ENCODE data around the gene ZNF738. TPM values are rescaled to one million over a fixed set of nuclear protein-coding genes. Genes with fewer than 3 reads are reported as not detected.
A peak's percentile ranks its signal among the peaks of the same experiment; 100 is the strongest.

Gene ZNF738
- total and polyA plus RNA-seq, 10 of the 15 experiments (the other 5 are each of a cell fraction or from before 2014, with no cell fraction given) = 11.6 to 29.4 (median 15.0) TPM

GRCh38 chr19:21383980-21384582 lies 25.3 kb downstream of the ZNF738 start:
- ChIA-PET POLR2A (no interaction called here), RAD21 (ENCODE audit: unreplicated experiment) (no interaction called here), SMC1A (ENCODE audit: uncharacterized antibody, unreplicated experiment) (interaction anchor here (0.9 kb wide), 1 partner anchor 13 kb away, joined by 3 read pairs; the partner anchor contains the start of gene ZNF493), CTCF (no interaction called here)
- H3K36me3 ChIP-seq (ENCODE audit: control insufficient read depth in 2 of 2, insufficient read depth in 2 of 2, low read length in 1 of 2) = no peaks in the 10 kb centered on the region
- H3K4me2 ChIP-seq (ENCODE audit: control insufficient read depth, insufficient read depth) = no peak overlapping the region
- intact Hi-C loops (cut with micrococcal nuclease; ENCODE audit: unreplicated experiment) = no loop called here
- no peaks in the 10 kb centered on the region for H3K4me1 ChIP-seq (ENCODE audit: control insufficient read depth, insufficient read depth, low read length)
- FAIRE-seq = no peak
- H3K4me3 ChIP-seq = no peak overlapping the region
- TF ChIP-seq ZNF274 (IDR thresholded peaks at IDR 0.05; ENCODE audit: insufficient read depth, insufficient read length) (peak; percentile 58), RELB (IDR thresholded peaks at IDR 0.05; ENCODE audit: low read depth) (no peak)
- H3K9me3 ChIP-seq (replicated peaks; ENCODE audit: control insufficient read depth, insufficient read depth, low read length) = peaks cover 8% of the 10 kb centered on the region; the same call in 2 of the 3 replicates
- in situ Hi-C loops (cut with MboI) = no loop called here
- no peak for DNase-seq (ENCODE audit: low read depth, low spot score)
- H2AFZ ChIP-seq (ENCODE audit: control insufficient read depth, low read depth, low read length) = no peak overlapping the region
- H3K79me2 ChIP-seq (ENCODE audit: control insufficient read depth, insufficient read depth, low read length) = no peaks in the 10 kb centered on the region
- BruUV-seq (replicated peaks) = no TSS peak
- H3K27me3 ChIP-seq (replicated peaks in 1 of 2; ENCODE audit: control insufficient read depth in 2 of 2, insufficient read depth in 2 of 2, low read length in 1 of 2) = no peaks in the 10 kb centered on the region
- no peak overlapping the region for H3K27ac ChIP-seq (ENCODE audit: control insufficient read depth, insufficient read depth)
- WGBS (ENCODE audit: insufficient coverage, insufficient replicate concordance, low lambda C conversion rate, missing lambda C conversion rate) = 98% methylated on average over 4 of the region's 4 CpGs
- no peak for ATAC-seq
- no peaks in the 10 kb centered on the region for H4K20me1 ChIP-seq (ENCODE audit: control insufficient read depth, insufficient read depth)
- H3K9ac ChIP-seq (ENCODE audit: control insufficient read depth, insufficient read depth, low read length) = no peak overlapping the region

- FAIRE-seq = no peak
- no peak for TF ChIP-seq TCF12 (IDR thresholded peaks at IDR 0.05; ENCODE audit: low read depth, low read length)
- no peak for TF ChIP-seq CHD2 (IDR thresholded peaks at IDR 0.05; ENCODE audit: borderline replicate concordance, low read depth, low read length)
- no peak for TF ChIP-seq CUX1 (IDR thresholded peaks at IDR 0.05; ENCODE audit: insufficient replicate concordance, low read depth, low read length)
- no peak for TF ChIP-seq CBX5 (IDR thresholded peaks at IDR 0.05; ENCODE audit: low read depth)
- TF ChIP-seq SUZ12 (IDR thresholded peaks at IDR 0.05; ENCODE audit: unreplicated experiment) = no peak
- TF ChIP-seq NFIC (IDR thresholded peaks at IDR 0.05; ENCODE audit: low read depth, low read length) = no peak
These were observed 37.3 kb downstream of the ZNF738 start for GRCh38 chr19:21396121-21396520.

More at GRCh38 chr19:21396121-21396520, 37.3 kb downstream of the ZNF738 start:
- no peak overlapping the region for H3K9ac ChIP-seq (ENCODE audit: control insufficient read depth, insufficient read depth, low read length)
- SMC1A ChIA-PET (ENCODE audit: uncharacterized antibody, unreplicated experiment) = interaction anchor here (0.8 to 1.7 kb wide), 4 partner anchors 12 to 109 kb away, joined by 3 to 8 read pairs (median 5); partner anchors contain the start of genes ZNF429 and ZNF738
- no peak overlapping the region for H3K4me2 ChIP-seq (ENCODE audit: control insufficient read depth, insufficient read depth)
- ATAC-seq = no peak
- intact Hi-C loops (cut with micrococcal nuclease; ENCODE audit: unreplicated experiment) (no loop called here), in situ Hi-C loops (cut with MboI) (no loop called here)
- no TSS peak for BruUV-seq (replicated peaks)
- CTCF ChIA-PET = no interaction called here
- POLR2A ChIA-PET = interaction anchor here (1.1 to 2.1 kb wide), 2 partner anchors 67 to 473 kb away, joined by 3 to 10 read pairs; partner anchors contain the start of genes ZNF708 and ZNF85
- no peak overlapping the region for H3K27ac ChIP-seq (ENCODE audit: control insufficient read depth, insufficient read depth)
- DNase-seq (ENCODE audit: low read depth, low spot score) = no peak
- no peak overlapping the region for H2AFZ ChIP-seq (ENCODE audit: control insufficient read depth, low read depth, low read length)
- H4K20me1 ChIP-seq (ENCODE audit: control insufficient read depth, insufficient read depth) = no peaks in the 10 kb centered on the region
- no peak overlapping the region for H3K4me3 ChIP-seq
- peaks cover 10% of the 10 kb centered on the region; the same call in 2 of the 3 replicates for H3K9me3 ChIP-seq (replicated peaks; ENCODE audit: control insufficient read depth, insufficient read depth, low read length)
- H3K36me3 ChIP-seq (ENCODE audit: control insufficient read depth in 2 of 2, insufficient read depth in 2 of 2, low read length in 1 of 2) = peaks cover 0 to 3% of the 10 kb centered on the region in 2 experiments; a peak in 1 of 4 replicates
- no peaks in the 10 kb centered on the region for H3K27me3 ChIP-seq (replicated peaks in 1 of 2; ENCODE audit: control insufficient read depth in 2 of 2, insufficient read depth in 2 of 2, low read length in 1 of 2)
- RAD21 ChIA-PET (ENCODE audit: unreplicated experiment) = interaction anchor here (1.4 to 1.9 kb wide), 2 partner anchors 67 to 109 kb away, joined by 4 to 7 read pairs; partner anchors contain the start of genes ZNF429 and ZNF708
- H3K79me2 ChIP-seq (ENCODE audit: control insufficient read depth, insufficient read depth, low read length) = peaks cover 5% of the 10 kb centered on the region
- WGBS (ENCODE audit: insufficient coverage, insufficient replicate concordance, low lambda C conversion rate, missing lambda C conversion rate) = 94% methylated on average over 10 of the region's 10 CpGs
- no peaks in the 10 kb centered on the region for H3K4me1 ChIP-seq (ENCODE audit: control insufficient read depth, insufficient read depth, low read length)
